ENCODE data around the gene INCENP.

Gene INCENP

DNA sequence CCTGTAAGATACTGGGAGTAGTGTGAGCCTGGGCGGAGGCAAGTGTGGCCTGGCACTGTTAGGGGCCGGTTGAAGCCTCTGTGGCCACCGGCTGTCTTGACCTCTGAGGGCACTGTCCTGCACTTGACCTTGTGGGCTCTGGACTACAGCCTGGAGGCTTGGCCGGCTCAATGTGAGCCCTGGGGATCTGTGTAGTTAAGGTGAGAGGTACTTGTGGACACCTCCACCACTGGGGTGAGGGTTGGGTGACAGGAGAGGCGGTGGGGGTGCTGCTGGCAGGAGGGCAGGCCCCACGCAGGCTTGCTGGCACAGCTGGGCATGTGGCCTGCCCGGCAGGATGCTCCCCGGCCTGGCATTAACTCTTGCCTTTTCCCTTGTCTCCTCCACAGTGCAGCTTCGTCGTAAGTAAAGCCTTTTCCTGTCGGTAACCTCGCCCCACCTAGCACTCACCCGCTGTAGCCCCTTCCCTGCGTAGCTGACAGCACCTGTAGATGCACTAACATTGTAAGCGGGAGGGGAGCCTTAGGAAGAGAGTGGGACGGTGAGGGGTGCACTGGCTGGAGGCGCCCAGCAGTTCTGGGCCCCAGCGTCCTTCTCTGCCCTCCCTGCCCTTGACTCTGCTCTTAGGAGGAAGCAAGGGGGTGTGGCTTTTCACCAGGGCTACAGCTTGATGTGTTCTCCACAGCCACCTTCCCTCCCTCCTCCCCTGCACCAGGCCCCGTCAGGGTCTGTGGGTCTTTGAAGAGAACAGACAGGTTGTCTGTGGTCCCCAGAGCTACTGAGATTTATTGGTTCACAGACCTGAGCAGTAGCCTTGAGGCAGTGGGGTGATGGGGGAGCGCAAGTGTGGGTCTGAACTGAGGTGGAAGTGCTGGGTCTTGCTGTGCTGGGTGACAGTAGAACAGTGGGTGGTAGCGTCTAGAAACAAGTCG is 17.6 kb downstream of the INCENP start:
- DNase-seq: no peak

DNA sequence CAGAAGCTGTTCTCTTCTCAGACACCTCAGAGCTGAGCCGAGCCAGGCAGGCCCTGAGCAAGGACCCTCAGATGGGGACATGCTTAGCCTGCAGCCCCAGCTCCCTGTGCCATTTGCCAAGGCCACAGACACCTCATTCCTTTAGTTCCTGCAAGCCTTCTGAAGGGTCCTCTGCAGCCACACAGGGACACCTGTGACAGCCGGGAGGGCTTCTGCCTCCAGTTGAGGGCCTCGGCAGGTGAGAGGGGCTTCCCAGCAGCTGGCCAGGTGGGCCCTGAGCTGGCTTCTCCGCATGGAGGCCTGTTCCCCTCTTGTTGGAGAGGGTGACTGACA is 18.2 kb downstream of the INCENP start:
- no peak for DNase-seq

DNA sequence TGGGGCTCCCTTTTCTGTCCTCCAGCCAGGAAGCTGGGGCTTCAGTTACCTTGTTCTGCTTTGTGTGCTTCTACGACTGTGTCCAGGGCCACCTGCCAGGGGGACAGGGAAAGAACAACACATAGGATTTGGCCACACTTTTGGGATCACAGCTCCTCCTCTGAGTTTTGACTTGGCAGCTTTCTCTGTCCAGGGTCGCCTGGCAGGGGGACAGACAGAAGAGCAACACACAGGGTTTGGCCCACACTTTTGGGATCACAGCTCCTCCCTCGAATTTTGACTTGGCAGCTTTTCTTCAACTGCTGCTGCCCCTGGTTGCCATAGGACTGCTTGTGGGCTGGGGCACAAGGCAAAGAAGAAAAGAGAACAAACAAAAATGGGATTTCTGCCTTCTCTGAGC is 19.1 kb downstream of the INCENP start:
- DNase-seq: no peak

DNA sequence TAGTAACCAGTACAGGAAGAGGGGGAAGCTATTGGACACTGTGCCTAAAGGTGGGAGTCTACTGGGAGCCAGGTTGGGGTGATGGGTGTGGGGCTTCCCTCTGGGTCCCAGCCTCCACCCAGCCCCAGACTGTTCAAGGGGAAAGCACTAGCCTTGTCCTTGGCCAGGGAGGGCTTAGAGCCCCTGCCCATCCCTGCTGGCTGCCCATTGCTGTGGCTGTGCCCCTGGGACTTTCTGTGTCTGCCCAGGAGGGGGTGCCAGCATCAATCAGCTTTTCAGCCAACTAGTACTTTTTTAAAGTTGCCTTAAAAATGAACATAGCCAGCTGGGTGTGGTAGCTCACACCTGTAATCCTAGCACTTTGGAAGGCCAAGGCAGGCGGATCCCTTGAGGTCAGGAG is 19.9 kb downstream of the INCENP start:
- DNase-seq: no peak

DNA sequence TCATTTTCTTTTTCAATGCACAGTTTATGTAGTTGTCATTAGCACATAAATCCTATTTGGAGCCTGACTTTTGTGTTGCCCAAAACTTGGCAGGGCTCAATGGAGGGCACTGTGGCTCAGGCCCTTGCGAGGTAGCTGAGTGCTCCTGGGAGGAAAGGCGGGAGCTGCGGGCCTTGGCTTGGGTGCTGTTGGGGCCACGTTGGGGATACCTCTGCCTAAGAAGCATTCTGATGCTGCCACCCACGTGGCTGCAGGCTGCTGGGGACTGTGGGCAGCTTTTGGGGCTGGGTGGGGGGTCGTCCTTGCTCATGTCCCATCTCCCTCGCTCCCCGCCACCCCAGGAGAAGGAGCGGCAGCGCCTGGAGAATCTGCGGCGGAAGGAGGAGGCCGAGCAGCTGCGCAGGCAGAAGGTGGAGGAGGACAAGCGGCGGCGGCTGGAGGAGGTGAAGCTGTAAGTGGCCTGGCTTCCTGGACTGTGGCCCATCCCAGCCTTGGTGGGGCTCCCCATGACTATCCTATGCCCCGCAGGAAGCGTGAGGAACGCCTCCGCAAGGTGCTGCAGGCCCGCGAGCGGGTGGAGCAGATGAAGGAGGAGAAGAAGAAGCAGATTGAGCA is 20.9 kb downstream of the INCENP start:
- no peak for DNase-seq

DNA sequence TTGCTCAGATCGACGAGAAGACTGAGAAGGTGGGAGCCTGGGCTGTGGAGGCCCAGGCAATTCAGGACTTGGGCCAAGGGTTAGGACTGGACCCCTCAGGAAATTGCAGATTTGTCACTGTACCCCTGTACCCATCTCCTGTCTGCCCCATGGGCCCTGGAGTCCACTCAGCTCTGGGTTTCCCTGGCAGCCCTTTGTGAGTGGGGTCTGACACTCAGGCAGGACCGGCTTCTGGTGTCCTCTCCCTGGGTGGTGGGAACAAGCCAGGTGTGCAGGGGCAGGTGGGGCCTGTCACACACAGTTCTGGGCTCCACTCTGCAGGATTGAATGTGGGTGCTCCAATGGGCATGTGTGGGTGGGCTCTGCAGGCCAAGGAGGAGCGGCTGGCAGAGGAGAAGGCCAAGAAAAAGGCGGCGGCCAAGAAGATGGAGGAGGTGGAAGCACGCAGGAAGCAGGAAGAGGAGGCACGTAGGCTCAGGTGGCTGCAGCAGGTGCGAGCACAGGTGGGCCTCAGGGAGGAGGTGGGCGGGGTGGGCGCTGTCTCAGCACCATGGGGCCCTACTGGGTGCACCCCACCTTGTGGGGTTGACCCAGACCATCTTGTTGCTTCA is 21.6 kb downstream of the INCENP start:
- DNase-seq: no peak

DNA sequence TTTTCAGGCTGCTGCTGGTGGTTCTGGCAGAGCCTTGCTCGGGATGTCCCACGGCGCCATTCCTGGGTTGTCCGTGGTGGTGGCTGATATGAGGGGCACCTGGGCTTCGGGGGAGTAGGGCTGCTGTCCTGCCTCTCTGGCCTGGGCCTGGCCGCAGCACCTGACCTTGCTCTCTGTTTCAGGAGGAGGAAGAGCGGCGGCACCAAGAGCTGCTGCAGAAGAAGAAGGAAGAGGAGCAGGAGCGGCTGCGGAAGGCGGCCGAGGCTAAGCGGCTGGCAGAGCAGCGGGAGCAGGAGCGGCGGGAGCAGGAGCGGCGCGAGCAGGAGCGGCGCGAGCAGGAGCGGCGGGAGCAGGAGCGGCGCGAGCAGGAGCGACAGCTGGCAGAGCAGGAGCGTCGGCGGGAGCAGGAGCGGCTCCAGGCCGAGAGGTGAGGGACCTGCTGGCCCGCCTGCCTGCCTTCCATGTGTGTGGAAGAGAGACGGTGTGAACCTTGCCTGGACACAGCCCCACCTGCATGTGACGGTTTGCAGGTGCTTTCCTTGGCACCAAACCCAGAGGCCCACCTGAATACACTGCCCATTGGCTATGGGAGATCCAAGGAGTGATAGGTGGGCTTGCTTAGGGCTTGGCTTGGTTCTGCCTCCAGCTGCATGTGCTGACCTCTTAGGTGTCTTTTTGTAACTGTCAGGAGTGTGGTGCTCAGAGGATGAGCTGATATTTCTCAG is 22.8 kb downstream of the INCENP start:
- no peak for DNase-seq

DNA sequence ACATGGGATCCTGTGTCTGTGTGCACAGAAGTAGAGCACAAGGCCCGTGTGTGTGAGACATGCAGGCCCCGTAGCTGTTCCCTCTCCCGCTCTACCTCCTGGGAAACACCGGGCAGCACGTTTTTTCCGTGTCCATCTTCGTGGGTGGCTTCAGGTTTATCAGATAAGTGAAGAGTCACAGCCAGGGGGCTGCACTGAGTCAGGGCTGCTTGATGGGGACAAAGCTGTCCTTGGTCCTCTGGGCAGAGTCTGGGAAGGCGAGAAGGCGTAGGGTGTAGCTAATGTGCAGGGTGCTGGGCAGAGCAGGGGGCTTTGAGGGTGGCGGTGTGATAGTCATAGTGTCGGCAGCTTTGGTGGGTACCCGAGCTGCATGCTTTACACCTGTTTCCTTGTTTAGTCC is 23.7 kb downstream of the INCENP start:
- DNase-seq: no peak

DNA sequence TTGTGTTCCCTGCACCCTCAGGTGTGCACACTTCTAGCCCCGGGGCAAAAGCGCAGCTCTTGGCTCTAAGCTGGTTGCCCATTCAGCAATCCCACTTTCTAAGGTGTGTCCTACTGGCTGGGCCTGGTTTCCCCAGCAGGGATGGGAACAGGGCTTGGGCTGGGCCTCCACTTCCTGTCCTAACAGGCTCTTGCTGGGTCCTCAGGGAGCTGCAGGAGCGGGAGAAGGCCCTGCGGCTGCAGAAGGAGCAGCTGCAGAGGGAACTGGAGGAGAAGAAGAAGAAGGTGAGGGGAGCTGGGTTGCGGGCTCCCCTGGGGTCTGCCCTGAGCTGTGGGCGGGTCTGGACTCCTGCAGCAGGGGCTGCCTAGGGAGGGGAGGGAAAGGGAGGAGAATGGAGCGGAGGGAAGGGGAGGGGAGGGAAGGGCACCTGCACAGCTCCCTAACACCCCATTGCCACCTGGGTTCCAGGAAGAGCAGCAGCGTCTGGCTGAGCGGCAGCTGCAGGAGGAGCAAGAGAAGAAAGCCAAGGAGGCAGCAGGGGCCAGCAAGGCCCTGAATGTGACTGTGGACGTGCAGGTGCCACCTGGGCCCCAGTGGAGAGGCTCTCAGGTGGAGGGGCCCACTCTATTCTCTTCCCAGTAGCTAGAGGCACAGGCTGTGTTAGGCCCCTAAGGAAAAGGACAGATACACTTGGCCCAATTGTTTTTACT is 24.6 kb downstream of the INCENP start:
- no peak for DNase-seq

DNA sequence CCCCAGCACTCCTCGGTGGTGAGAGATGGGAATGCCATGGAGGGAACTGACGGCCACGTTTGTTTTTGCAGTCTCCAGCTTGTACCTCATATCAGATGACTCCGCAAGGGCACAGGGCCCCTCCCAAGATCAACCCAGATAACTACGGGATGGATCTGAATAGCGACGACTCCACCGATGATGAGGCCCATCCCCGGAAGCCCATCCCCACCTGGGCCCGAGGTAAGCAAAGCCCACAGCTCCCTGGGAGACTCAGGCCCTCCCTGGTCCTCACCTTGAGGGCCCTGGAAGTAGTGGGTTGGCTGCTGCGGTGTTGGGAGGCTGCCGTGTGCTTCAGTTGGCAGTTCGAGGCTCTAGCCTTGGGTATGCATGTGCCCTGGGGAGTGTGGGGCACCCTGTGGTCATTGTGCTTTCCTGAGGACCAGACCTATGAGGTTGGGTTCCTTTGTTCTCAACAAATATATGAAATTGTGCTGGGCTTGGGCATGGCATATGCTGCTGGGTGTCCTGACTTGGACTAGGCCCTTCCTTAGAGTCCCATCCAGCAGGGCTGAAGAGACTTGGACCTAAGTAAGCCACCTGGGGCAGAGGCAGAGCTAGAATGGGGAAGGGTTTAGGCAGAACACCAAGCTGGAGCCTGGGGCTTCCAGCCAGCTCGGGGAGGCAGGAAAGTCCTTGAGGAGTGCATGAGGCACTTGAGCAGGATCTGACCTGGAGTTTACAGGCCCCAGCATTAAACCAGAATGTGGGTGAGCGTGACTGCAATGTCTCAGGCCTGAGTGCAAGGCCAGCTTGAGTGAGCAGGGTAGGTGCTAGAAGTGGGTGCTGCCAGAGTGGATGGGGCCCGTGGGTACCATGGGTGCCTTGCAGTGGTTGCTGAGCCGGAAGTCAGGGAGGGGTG is 26.4 kb downstream of the INCENP start:
- no peak for DNase-seq

DNA sequence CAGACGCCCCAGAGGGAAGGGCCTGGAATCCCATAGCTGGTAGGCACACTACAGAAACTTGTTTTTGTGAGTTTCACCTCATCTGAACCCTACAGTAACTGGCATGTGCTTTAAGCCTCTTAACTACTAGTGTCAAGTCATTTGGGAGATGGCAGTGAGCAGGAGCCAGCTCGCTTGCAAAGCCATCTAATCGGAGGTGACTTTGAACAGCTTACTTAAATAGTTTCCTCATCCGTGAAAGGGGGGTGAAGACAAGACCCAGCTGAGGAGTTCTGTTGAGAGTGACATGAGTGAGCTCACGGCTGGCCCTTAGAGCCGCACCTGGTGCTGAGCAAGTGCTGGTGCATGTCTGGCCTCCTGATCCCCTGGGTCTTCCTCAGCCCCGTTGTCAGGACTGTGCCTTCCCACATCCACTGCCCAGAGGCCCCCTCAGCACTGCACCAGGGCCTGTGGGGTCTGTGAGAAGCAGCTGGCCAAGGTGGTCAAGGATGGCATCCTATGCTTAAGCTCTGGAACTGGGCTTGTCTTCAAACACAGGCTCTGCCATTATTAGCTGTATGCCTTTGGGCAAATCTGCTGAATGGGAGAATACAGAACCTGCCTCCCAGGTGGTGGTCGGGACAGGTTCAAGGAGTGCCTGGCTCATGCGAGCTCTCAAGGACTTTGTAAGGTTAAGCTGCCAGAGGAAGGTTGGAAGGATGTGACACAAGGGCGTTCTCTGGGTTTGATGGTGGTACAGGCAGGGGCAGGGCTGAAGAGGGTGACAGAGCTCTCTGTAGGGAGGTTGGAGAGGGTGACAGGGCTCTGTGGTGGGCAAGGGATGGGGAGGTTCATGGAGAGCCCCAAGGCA is 27.3 kb downstream of the INCENP start:
- DNase-seq: no peak

DNA sequence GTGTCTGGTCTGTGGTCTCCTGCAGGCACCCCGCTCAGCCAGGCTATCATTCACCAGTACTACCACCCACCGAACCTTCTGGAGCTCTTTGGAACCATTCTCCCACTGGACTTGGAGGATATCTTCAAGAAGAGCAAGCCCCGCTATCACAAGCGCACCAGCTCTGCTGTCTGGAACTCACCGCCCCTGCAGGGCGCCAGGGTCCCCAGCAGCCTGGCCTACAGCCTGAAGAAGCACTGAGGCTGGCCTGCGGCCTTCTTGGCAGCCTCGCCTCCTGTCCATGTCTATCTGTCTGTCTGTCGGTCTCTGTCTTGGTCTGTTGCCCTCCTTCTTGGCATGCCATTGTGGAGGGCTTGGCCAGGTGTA is 27.9 kb downstream of the INCENP start:
- no peak for DNase-seq

DNA sequence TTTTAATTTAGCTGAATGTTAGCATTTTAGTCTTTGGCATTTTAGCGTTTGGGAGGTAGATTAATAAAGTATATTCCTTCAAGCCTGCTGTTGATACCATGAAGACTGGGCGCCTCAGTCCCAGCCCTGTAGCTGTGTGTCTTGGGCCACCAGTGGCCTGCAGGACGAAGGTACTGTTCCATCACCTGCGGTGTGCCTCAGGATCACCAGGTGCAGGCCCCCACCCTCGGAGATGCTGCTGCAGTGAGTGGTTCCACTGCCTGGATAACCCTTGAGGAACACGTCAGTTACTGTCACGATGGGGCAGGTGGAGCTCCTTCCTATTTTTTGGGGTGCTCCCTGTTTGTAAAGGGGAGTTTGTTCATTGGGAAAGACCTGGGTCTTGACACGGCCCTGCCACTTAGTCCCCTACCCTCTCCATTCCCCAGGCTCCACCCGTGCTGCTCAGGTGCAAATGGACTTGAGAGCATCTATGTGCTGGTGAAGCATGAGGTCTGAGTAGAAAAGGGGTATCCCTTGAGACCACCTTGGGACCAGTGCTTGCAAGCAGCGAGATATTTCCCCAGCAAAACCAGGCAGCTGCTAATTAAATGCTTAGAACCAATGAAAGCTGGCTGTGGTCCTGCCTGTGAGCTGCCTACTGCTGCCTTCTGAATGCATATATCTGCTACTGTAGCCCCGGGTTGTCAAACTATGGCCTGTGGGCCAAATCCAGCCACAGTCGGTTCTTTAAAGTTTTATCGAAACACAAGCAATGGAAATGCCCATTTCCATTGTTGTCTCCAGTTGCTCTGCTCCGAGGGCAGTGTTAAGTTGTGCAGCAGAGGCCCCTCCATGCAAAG is 28.7 kb downstream of the INCENP start:
- DNase-seq: no peak

DNA sequence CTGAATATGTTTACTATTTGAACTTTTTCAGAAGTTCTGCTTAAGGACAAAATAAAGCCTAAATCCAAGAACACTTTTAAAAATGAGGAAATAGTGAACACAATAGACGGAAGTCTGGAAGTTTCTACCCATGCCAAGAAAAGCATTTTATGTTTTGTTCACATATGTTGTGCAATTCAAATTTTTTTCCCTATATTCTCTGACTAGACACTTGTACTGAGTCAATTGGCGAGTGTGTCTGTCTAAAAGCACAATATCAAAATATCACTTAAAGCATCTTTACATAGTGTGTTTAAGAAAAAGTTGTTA is 29.2 kb downstream of the INCENP start:
- DNase-seq: no peak

DNA sequence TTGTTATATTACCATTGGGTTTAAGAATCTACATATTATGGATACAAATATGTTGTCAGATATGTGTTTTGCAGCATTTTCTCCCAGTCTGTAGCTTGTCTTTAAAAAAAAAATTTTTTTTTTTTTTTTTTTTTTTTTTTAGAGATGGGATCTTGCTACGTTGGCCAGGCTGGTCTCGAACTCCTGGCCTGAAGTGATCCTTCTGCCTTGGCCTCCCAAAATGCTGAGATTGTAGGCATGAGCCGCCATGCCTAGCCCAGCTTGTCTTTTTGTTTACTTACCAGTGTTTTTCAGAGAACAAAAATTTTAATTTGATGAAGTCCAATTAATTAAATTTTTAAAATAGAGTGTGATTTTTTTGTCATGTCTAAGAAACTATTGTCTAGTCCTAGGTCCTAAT is 29.8 kb downstream of the INCENP start:
- no peak for DNase-seq

DNA sequence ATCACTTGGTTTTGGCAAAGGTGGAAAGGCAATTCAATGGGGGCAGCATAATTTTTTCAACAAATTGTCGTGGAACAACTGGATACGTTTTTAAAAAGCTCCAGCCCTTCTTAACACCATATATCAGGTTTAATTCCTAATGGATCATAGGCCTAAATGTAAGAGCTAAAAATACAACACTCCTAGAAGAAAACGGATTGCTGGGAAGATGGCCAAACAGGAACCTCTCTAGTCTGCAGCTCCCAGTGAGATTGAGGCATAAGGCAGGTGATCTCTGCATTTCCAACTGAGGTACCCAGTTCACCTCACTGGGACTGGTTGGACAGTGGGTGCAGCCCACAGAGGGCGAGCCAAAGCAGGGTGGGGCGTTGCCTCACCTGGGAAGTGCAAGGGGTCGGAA is 33.8 kb downstream of the INCENP start:
- no peak for DNase-seq

DNA sequence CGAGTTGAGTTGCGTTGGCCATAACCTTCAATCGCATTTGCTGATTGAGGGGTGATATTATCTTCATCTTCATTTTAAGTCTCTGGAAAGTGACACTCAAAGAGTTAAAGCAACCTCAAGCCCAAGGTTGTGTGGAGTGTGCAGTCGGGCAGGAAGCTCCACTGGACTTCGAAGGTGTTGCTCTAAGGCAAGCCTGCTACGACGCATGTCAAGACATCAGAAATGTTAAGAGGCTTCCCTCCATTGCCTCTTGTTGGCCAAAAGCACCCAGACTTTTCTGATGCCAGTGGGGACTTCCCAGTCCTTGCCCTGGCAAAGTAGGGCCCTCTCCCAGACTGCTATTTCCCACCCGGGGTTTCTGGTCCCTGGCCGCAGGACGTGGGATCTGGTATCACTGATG is 42.6 kb downstream of the INCENP start:
- no peak for DNase-seq

DNA sequence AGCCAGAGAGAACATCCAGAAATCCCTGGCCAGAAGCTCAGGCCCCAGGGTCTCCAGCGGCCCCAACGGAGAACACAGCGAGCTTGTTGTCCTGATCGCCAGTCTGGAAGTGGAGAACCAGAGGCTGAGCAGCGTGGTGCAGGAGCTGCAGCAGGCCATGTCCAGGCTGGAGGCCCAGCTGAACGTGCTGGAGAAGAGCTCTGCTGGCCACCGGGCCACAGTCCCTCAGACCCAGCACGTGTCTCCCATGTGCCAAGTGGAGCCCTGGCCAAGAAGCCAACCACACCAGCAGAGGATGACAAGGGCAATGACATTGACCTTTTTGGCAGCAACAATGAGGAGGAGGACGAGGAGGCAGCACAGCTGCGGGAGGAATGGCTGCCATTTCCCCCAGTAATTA is 45.6 kb downstream of the INCENP start:
- DNase-seq: no peak

DNA sequence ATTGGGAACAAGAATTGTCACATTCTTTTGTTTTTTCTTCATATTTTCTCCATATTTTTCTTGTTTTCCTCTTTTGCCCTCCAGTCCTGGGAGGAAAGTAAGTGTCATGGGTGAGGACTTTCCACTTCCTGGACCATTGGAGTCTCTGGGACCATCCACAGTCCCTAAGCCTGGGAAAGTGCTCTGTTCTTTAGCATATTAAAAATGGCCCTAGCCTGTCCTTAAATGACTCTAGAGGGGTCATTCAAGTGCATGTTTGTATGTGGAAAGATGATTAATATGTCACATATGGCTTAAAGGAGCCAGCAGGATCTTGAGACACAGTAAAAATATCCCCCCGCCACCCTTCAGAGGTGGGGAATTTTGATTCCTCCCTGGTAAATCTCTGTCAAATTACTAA is 46.1 kb downstream of the INCENP start:
- DNase-seq: no peak

DNA sequence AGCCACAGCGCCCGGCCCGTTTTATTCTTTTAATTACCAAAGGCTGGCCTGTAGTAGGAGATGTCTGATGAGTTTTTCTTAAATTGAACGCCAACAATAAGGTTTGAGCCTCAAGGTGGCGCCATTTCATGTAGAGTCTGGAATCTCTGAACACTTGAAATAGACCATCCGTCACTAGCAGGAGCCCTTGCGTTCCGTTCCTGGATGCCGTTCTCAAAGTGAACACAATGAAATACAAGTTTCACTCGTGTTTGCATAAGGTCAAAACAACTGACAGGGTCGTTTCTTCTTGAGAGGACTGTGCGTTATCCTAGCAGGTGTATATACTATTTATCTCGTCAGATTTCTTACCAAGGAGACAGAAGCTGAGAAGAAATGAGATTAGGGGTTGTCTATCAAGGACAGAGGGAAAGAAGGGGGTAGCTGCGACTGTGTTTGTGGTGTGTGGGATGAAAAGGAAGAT is 47.5 kb downstream of the INCENP start:
- peak; percentile 63 for DNase-seq

Data from fibroblast of skin of scalp (primary cell).